Right cardiac atrium (tissue), 5 donors: ENCODE measurements around the gene WDR45. TPM values are rescaled to one million over a fixed set of nuclear protein-coding genes. Genes with fewer than 3 reads are reported as not detected.

Experiments
- polyA plus RNA-seq: library from polyadenylated mRNA; stranded (reverse); fragments of 200-250 nt; gene quantifications from one replicate; pipeline ENCODE4 v1.2.3, GENCODE V29; 2013
- total RNA-seq, 4 donors: library from RNA; stranded (reverse); fragmentation: NEBNext Ultra II Directional; extraction: Animal tissue kit (Norgen Biotek cat#: 25700); gene quantifications; one replicate each; pipeline ENCODE4 v1.2.1, GENCODE V29; 2021
- donor health status: healthy with polysubstance abuse.
- donor health status: DM: no; HTN: yes; CAD: no.
- donor health status: DM: no; HTN: no; CAD: no.
- donor health status: DM: no; HTN: yes; CAD: no; lungs with severe emphysema.
- donor health status: DM: yes; HTN: yes; CAD: no.

WDR45 gene
- total and polyA plus RNA-seq, 5 donors: 70.0 to 82.5 (median 80.1) TPM

Other genes with a start within 250 kb of the WDR45 start
- gene PCSK1N, start 244.3 kb downstream of the WDR45 start, total RNA-seq: 1 to 10 TPM; 1.6 to 8.3 (median 4.9) TPM
- gene PCSK1N, start 244.3 kb downstream of the WDR45 start, polyA plus RNA-seq: 9.6 TPM
- gene TIMM17B, start 182.1 kb downstream of the WDR45 start, total RNA-seq: 10 to 100 TPM; 45.3 to 68.2 (median 59.7) TPM
- gene TIMM17B, start 182.1 kb downstream of the WDR45 start, polyA plus RNA-seq: 74.4 TPM
- 10 to 100 TPM; 59.8 to 72.6 (median 69.8) TPM for gene PQBP1, start 182.0 kb downstream of the WDR45 start, total RNA-seq
- gene PQBP1, start 182.0 kb downstream of the WDR45 start, polyA plus RNA-seq: 78.6 TPM
- gene SLC35A2, start 168.2 kb downstream of the WDR45 start, total RNA-seq: 10 to 100 TPM in 3 of 4 donors, 1 to 10 TPM in 1; 9.9 to 16.7 (median 13.2) TPM
- gene SLC35A2, start 168.2 kb downstream of the WDR45 start, polyA plus RNA-seq: 10.4 TPM
- gene PIM2, start 160.9 kb downstream of the WDR45 start, total RNA-seq: 1 to 10 TPM; 3.6 to 6.6 (median 5.7) TPM
- 4.3 TPM for gene PIM2, start 160.9 kb downstream of the WDR45 start, polyA plus RNA-seq
- gene OTUD5, start 122.3 kb downstream of the WDR45 start, total RNA-seq: 10 to 100 TPM; 22.7 to 27.3 (median 24.9) TPM
- 19.9 TPM for gene OTUD5, start 122.3 kb downstream of the WDR45 start, polyA plus RNA-seq
- gene KCND1, start 108.0 kb downstream of the WDR45 start, total RNA-seq: 1 to 10 TPM; 1.3 to 1.6 (median 1.5) TPM
- 0.97 TPM for gene KCND1, start 108.0 kb downstream of the WDR45 start, polyA plus RNA-seq
- 10 to 100 TPM; 24.0 to 34.1 (median 27.8) TPM for gene GRIPAP1, start 77.6 kb downstream of the WDR45 start, total RNA-seq
- 20.6 TPM for gene GRIPAP1, start 77.6 kb downstream of the WDR45 start, polyA plus RNA-seq
- gene TFE3, start 36.5 kb downstream of the WDR45 start, total RNA-seq: 10 to 100 TPM; 26.4 to 37.8 (median 28.3) TPM
- 21.4 TPM for gene TFE3, start 36.5 kb downstream of the WDR45 start, polyA plus RNA-seq
- 1 to 10 TPM; 1.6 to 2.7 (median 1.9) TPM for gene CCDC120, start 20.9 kb downstream of the WDR45 start, total RNA-seq
- 1.2 TPM for gene CCDC120, start 20.9 kb downstream of the WDR45 start, polyA plus RNA-seq
- 10 to 100 TPM; 14.2 to 20.2 (median 17.6) TPM for gene PRAF2, start 5.9 kb downstream of the WDR45 start, total RNA-seq
- 23.4 TPM for gene PRAF2, start 5.9 kb downstream of the WDR45 start, polyA plus RNA-seq
- gene GPKOW, start 43.8 kb upstream of the WDR45 start, total RNA-seq: 10 to 100 TPM; 17.4 to 20.1 (median 18.1) TPM
- gene GPKOW, start 43.8 kb upstream of the WDR45 start, polyA plus RNA-seq: 14.2 TPM
- 10 to 100 TPM in 3 of 4 donors, 1 to 10 TPM in 1; 9.0 to 16.6 (median 15.4) TPM for gene MAGIX, start 82.9 kb upstream of the WDR45 start, total RNA-seq
- gene MAGIX, start 82.9 kb upstream of the WDR45 start, polyA plus RNA-seq: 16.5 TPM
- 10 to 100 TPM; 83.0 to 96.4 (median 87.0) TPM for gene PLP2, start 92.0 kb upstream of the WDR45 start, total RNA-seq
- gene PLP2, start 92.0 kb upstream of the WDR45 start, polyA plus RNA-seq: 89.0 TPM
- gene PRICKLE3, start 106.5 kb upstream of the WDR45 start, total RNA-seq: 10 to 100 TPM in 3 of 4 donors, 1 to 10 TPM in 1; 9.0 to 12.1 (median 11.0) TPM
- gene PRICKLE3, start 106.5 kb upstream of the WDR45 start, polyA plus RNA-seq: 8.5 TPM
- gene SYP, start 120.3 kb upstream of the WDR45 start, total RNA-seq: 1 to 10 TPM; 2.1 to 3.1 (median 2.4) TPM
- 3.0 TPM for gene SYP, start 120.3 kb upstream of the WDR45 start, polyA plus RNA-seq
- gene CACNA1F, start 153.5 kb upstream of the WDR45 start, total RNA-seq: under 1 TPM; 0.17 to 0.78 (median 0.19) TPM
- gene CACNA1F, start 153.5 kb upstream of the WDR45 start, polyA plus RNA-seq: 0.09 TPM
- gene CCDC22, start 155.6 kb upstream of the WDR45 start, total RNA-seq: 10 to 100 TPM in 3 of 4 donors, 1 to 10 TPM in 1; 9.2 to 13.7 (median 12.2) TPM
- gene CCDC22, start 155.6 kb upstream of the WDR45 start, polyA plus RNA-seq: 8.5 TPM
- gene FOXP3, start 184.8 kb upstream of the WDR45 start, total RNA-seq: under 1 TPM in 2 of 4 donors, not detected in 2; 0.09 to 0.28 TPM
- gene FOXP3, start 184.8 kb upstream of the WDR45 start, polyA plus RNA-seq: 0.05 TPM
- 10 to 100 TPM; 23.8 to 29.3 (median 25.5) TPM for gene PPP1R3F, start 189.9 kb upstream of the WDR45 start, total RNA-seq
- gene PPP1R3F, start 189.9 kb upstream of the WDR45 start, polyA plus RNA-seq: 23.5 TPM
- gene GAGE10, start 223.8 kb upstream of the WDR45 start, total RNA-seq: not detected
- gene GAGE10, start 223.8 kb upstream of the WDR45 start, polyA plus RNA-seq: not detected
- gene GAGE12J, start 242.2 kb upstream of the WDR45 start, total RNA-seq: not detected
- gene GAGE12J, start 242.2 kb upstream of the WDR45 start, polyA plus RNA-seq: not detected